ENCODE results near the gene NUP210. TPM values are rescaled to one million over a fixed set of nuclear protein-coding genes. Genes with fewer than 3 reads are reported as not detected.

Gene NUP210
- total RNA-seq, 1 donor, result under 0.01 TPM

GRCh38 chr3:13288732-13289718, 131.1 kb downstream of the NUP210 start:
- no peaks in the 10 kb centered on the region for H3K36me3 ChIP-seq (ENCODE audit: insufficient read depth, low read length)
- H3K9me3 ChIP-seq (ENCODE audit: low read depth, low read length), result no peaks in the 10 kb centered on the region
- H3K4me2 ChIP-seq (ENCODE audit: insufficient read depth, low read length), result no peak overlapping the region
- H2AFZ ChIP-seq (ENCODE audit: low read length), result no peak overlapping the region
- H3K27me3 ChIP-seq (ENCODE audit: insufficient read depth, low read length), result peaks cover 2% of the 10 kb centered on the region
- H3K79me2 ChIP-seq (ENCODE audit: insufficient read depth, low read length), result no peaks in the 10 kb centered on the region
- H3K27ac ChIP-seq (ENCODE audit: low read depth, low read length), result no peak overlapping the region
- TF ChIP-seq, protein P1, sequence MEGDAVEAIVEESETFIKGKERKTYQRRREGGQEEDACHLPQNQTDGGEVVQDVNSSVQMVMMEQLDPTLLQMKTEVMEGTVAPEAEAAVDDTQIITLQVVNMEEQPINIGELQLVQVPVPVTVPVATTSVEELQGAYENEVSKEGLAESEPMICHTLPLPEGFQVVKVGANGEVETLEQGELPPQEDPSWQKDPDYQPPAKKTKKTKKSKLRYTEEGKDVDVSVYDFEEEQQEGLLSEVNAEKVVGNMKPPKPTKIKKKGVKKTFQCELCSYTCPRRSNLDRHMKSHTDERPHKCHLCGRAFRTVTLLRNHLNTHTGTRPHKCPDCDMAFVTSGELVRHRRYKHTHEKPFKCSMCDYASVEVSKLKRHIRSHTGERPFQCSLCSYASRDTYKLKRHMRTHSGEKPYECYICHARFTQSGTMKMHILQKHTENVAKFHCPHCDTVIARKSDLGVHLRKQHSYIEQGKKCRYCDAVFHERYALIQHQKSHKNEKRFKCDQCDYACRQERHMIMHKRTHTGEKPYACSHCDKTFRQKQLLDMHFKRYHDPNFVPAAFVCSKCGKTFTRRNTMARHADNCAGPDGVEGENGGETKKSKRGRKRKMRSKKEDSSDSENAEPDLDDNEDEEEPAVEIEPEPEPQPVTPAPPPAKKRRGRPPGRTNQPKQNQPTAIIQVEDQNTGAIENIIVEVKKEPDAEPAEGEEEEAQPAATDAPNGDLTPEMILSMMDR (IDR thresholded peaks at IDR 0.05; ENCODE audit: extremely low read depth, low read depth, low read length), result no peak
- DNase-seq (ENCODE audit: insufficient read length, low spot score, missing footprints), result no peak
- no peak overlapping the region for H3K4me3 ChIP-seq (ENCODE audit: insufficient read depth, low read length)
- H3K4me1 ChIP-seq (ENCODE audit: insufficient read depth, low read length), result no peaks in the 10 kb centered on the region
- H4K20me1 ChIP-seq (ENCODE audit: insufficient read depth, low read length), result no peaks in the 10 kb centered on the region

DNA sequence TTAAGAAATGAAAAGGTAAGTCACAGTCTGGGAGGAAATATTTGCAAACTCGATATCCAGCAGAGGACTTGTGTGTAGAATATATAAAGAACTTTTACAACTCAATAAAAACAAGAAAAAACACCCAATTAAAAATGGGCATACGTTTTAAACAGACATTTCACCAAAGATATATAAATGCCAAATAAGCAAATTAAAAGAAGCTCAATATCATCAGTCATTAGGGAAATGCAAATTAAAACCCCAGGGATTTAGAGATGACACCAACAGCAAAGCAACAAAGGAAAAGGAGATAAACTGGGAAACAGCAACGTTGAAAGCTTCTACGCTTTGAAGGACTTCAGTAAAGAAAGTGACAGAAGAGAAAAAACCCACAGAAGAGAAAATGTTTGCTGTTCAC, 132.3 kb downstream of the NUP210 start:
- Histone ChIP-seq H3K36me3 (ENCODE audit: insufficient read depth, low read length) (no peaks in the 10 kb centered on the region), H3K4me2 (ENCODE audit: insufficient read depth, low read length) (no peak overlapping the region), H3K4me1 (ENCODE audit: insufficient read depth, low read length) (no peaks in the 10 kb centered on the region), H3K27ac (ENCODE audit: low read depth, low read length) (no peak overlapping the region), H3K79me2 (ENCODE audit: insufficient read depth, low read length) (no peaks in the 10 kb centered on the region), H3K9me3 (ENCODE audit: low read depth, low read length) (peaks cover 4% of the 10 kb centered on the region), H3K27me3 (ENCODE audit: insufficient read depth, low read length) (peaks cover 12% of the 10 kb centered on the region), H4K20me1 (ENCODE audit: insufficient read depth, low read length) (no peaks in the 10 kb centered on the region), H3K4me3 (ENCODE audit: insufficient read depth, low read length) (no peak overlapping the region), H2AFZ (ENCODE audit: low read length) (no peak overlapping the region)
- DNase-seq (ENCODE audit: insufficient read length, low spot score, missing footprints), result no peak
- TF ChIP-seq, protein P1 (IDR thresholded peaks at IDR 0.05; ENCODE audit: extremely low read depth, low read depth, low read length), result no peak

DNA sequence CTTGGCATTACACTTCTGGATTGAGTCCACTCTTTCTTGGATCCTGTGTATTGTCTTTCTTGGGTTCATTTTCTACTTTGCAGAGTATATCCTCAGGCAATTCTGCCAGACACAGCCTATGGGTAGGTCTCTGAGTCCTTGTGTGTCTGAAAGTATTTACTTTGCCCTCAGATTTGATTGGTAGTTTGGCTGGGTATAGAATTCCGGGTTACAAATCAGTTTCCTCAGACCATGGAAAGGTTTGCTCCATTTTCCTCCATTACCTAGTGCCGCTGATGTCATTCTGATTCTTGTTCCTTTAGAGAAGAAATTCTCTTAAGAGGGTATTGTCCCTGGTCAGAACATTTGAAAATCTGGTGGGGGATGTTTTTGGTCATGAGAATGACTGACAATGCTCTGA, 133.2 kb downstream of the NUP210 start:
- Histone ChIP-seq H3K4me3 (ENCODE audit: insufficient read depth, low read length) (no peak overlapping the region), H3K9me3 (ENCODE audit: low read depth, low read length) (peaks cover 4% of the 10 kb centered on the region), H3K4me2 (ENCODE audit: insufficient read depth, low read length) (no peak overlapping the region), H3K36me3 (ENCODE audit: insufficient read depth, low read length) (no peaks in the 10 kb centered on the region), H2AFZ (ENCODE audit: low read length) (no peak overlapping the region), H3K79me2 (ENCODE audit: insufficient read depth, low read length) (no peaks in the 10 kb centered on the region), H3K27me3 (ENCODE audit: insufficient read depth, low read length) (peaks cover 17% of the 10 kb centered on the region), H3K27ac (ENCODE audit: low read depth, low read length) (no peak overlapping the region), H4K20me1 (ENCODE audit: insufficient read depth, low read length) (no peaks in the 10 kb centered on the region), H3K4me1 (ENCODE audit: insufficient read depth, low read length) (no peaks in the 10 kb centered on the region)
- DNase-seq (ENCODE audit: insufficient read length, low spot score, missing footprints), result peak; percentile 32
- TF ChIP-seq, protein P1 (IDR thresholded peaks at IDR 0.05; ENCODE audit: extremely low read depth, low read depth, low read length), result no peak

DNA sequence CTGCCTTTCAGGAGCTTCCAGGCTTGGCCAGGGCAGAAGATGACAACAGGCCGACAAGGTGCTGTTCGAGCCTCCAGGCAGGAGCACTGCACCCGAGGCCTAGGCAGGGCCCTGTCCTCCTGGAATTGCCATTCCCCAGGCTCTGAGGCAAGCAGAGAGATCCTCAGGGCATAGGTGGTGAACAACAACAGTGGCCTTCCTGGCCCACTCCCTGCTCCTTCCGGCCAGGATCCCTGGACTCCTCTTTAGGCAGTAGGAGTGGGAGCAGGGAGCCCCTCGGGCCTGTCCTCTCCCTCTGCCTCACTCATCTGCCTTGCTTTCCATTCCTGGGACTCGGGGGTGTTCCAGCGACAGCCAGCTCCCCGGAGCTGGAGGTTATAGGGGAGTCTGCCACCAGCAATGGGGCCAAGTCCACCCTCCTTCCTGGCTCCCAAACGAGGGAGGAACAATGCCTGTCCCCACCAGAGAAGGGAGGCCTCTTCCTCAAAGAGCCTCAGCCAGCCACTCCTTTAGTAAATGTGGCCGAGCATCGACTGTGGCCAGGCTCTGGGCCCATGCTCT, 135.0 kb downstream of the NUP210 start:
- Histone ChIP-seq H3K36me3 (ENCODE audit: insufficient read depth, low read length) (no peaks in the 10 kb centered on the region), H3K27me3 (ENCODE audit: insufficient read depth, low read length) (peaks cover 28% of the 10 kb centered on the region), H3K4me2 (ENCODE audit: insufficient read depth, low read length) (no peak overlapping the region), H3K27ac (ENCODE audit: low read depth, low read length) (no peak overlapping the region), H4K20me1 (ENCODE audit: insufficient read depth, low read length) (no peaks in the 10 kb centered on the region), H2AFZ (ENCODE audit: low read length) (no peak overlapping the region), H3K4me3 (ENCODE audit: insufficient read depth, low read length) (no peak overlapping the region), H3K4me1 (ENCODE audit: insufficient read depth, low read length) (no peaks in the 10 kb centered on the region), H3K79me2 (ENCODE audit: insufficient read depth, low read length) (no peaks in the 10 kb centered on the region), H3K9me3 (ENCODE audit: low read depth, low read length) (peaks cover 4% of the 10 kb centered on the region)
- peak; percentile 37 for DNase-seq (ENCODE audit: insufficient read length, low spot score, missing footprints)
- TF ChIP-seq, protein P1 (IDR thresholded peaks at IDR 0.05; ENCODE audit: extremely low read depth, low read depth, low read length), result no peak
